ENCODE data around the gene CLPSL2.

The CLPSL2 gene

GRCh38 chr6:35817515-35817914, 41.1 kb downstream of the CLPSL2 start:
- TF ChIP-seq CTCF (IDR thresholded peaks at IDR 0.05; ENCODE audit: low read depth, low read length, missing control alignments) = no peak
- Histone ChIP-seq H3K27me3 (replicated peaks) (no peaks in the 10 kb centered on the region), H3K36me3 (replicated peaks) (no peaks in the 10 kb centered on the region), H3K4me3 (ENCODE audit: low read depth, low read length) (no peak overlapping the region), H3K27ac (no peak overlapping the region)
- DNase-seq = no peak
- in situ Hi-C loops (cut with HindIII; ENCODE audit: low pct_ligation_motif_present, low sequenced_read_pairs) = no loop called here

GRCh38 chr6:35823601-35824000, 47.2 kb downstream of the CLPSL2 start:
- no peak overlapping the region for H3K4me3 ChIP-seq (ENCODE audit: low read depth, low read length)
- H3K27ac ChIP-seq = no peak overlapping the region
- no peak for DNase-seq
- TF ChIP-seq CTCF (IDR thresholded peaks at IDR 0.05; ENCODE audit: low read depth, low read length, missing control alignments) = no peak
- in situ Hi-C loops (cut with HindIII; ENCODE audit: low pct_ligation_motif_present, low sequenced_read_pairs) = no loop called here
- no peaks in the 10 kb centered on the region for H3K27me3 ChIP-seq (replicated peaks)
- H3K36me3 ChIP-seq (replicated peaks) = no peaks in the 10 kb centered on the region

GRCh38 chr6:35824552-35825192, 48.3 kb downstream of the CLPSL2 start:
- in situ Hi-C loops (cut with HindIII; ENCODE audit: low pct_ligation_motif_present, low sequenced_read_pairs) = no loop called here
- Histone ChIP-seq H3K27me3 (replicated peaks) (no peaks in the 10 kb centered on the region), H3K36me3 (replicated peaks) (no peaks in the 10 kb centered on the region), H3K4me3 (ENCODE audit: low read depth, low read length) (no peak overlapping the region), H3K27ac (no peak overlapping the region)
- no peak for DNase-seq
- TF ChIP-seq CTCF (IDR thresholded peaks at IDR 0.05; ENCODE audit: low read depth, low read length, missing control alignments) = no peak

Data from brain microvascular endothelial cell (primary cell).